HG03045 (cell line): ENCODE results near the gene PIH1D1.

Experiments used
- ATAC-seq: cut with Tn5 transposase; IDR thresholded peaks from one replicate; pipeline ENCODE4 v1.9.1; 2021; ENCODE audit warnings: mild to moderate bottlenecking, moderate library complexity; ENCODE audit not compliant: unreplicated experiment

The PIH1D1 gene

DNA sequence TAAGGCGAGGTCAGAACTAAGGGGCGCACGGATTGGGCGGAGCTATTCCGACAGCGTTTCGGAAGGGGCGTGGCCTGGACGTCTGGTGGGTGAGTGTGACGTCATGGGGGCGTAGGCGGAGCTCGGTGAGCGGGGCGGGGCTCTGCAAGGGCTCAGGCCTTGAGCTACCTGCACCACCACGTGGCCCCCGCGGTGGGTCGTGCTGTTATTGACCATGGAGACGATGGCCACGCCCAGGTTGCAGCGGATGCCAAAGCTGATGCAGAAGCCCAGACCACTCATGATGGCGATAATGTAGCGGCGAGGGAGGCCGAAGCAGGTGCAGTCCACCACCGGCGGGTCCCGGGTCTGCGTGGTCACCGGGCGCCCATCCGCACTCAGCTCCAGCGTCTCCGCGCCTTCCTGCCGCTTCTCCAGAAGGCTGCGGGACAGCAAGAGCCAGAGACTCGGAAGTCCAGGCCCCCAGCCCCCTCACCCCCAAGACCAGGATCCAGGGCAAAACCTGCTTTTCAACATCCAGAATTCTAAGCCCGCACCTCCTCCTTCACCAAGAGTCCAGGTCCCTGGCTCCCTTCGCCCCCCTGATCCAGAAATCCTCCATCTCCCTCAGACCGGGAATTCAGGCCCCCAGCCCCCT is 15.1 kb downstream of the PIH1D1 start:
- ATAC-seq = no peak

DNA sequence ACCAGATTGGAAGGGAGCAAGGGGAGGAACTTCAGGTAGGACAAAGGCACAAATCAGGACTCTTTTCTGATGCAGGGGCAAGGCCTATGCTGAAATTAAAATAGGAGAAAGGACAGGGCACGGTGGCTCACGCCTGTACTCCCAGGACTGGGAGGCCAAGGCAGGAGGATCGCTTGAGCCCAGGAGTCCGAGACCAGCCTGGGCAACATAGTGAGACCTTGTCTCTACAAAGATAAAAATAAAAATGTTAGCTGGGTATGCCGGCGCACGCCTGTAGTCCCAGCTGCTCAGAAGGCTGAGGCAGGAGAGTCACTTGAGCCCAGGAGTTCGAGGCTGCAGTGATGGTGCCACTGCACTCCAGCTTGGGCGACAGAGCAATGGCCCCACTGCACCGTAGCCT is 15.9 kb downstream of the PIH1D1 start:
- no peak for ATAC-seq

DNA sequence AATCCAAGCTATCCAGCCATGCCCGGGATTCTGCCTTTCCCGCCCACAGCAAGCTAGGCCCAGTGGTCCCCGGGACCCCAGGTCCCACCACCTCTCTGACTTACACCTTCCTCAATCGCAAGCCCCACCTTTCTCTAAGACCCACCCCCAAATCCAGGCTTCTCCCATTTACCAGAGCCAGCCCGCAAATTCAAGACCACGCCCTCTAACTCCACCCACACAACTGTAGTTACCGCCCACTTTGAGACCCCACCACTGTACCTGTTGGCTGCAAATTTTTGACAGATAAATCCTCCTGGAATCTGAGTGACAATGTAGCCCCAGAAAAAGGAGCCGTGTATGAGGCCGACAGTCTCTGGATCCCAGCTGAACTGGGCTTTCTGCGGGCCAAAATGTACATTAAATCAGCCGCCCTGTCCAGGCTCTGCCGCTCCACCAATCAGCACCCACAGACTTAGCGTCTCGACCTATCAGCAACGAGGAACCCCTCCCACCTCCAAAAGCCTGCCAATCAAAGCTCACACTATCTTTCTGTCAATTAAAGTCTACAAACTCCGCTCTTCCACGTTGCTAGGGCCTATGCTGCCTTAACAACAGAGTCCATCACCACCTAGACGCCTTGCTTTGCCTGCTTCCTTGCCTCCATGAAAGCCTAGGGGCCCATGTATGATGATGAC is 16.6 kb downstream of the PIH1D1 start:
- no peak for ATAC-seq

DNA sequence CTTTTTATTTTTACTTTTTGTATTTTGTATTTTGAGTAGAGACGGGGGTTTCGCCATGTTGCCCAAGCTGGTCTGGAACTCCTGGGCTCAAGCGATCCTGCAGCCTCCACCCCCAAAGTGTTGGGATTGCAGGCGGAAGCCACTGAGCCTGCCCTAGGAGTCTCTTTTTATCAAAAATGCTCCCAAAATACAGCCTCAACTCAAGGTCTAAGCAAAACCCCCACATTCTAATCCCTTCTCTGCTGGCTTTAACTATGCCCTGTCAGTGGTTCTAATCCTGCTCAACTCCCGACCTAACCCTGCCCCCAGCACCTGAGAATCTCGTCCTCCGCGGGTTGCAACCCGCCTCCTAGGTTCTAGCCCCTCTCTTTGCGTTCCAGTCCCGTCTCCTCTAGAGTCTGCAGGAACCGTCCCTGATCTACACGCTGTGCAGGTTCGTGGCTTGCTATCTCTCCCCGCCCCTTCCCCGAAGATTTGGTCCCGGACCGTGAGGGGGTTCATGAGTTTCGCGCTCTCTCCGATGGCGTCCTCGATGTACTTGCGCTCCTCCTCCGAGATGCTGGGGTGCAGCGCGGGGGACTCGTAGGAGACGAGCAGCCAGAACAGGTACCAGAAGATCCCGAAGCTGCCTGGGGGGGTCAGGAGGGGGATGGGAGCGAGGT is 18.2 kb downstream of the PIH1D1 start:
- no peak for ATAC-seq

DNA sequence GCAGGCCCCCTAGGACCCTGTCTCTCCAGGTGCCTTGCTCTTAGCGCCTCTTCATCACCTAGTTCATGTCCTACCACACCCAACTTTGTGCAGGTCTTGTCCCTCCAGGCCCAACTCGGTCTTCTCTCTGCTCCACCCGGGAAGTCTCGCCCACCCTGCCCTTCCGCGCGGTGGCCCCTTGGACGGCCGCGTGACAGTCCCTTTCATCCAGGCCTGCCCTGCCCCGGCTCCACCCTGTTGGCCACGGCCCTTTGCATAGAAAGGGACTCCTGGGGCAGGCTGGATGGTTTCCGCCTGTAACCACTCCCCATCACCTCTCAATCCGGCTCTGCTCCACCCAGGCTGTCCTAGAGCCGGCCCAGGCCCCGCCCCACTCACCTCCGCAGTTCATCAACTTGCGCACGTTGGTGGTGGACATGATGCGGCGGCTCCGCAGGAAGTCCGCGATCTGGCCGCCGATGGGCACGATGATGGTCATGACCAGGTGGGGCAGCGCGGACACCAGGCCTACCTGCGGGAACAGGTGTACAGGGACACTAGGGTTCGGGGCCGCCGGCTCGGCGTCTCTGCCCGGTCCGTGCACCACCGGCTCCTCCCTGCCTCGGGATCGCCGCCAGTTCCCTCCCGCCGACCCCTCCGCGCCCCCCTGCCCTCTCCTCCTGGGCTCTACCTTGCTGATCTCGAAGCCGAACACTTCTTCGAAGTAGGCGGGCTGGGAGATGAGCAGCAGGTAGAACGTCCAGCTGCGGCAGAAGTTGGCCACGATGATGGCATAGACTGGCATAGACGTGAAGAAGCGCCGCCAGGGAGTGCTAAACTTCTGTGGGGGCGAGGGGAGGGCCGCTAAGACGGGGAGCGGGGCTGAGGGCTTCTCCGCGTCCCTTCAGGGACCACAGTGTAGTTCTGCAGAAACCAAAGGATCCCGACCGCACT is 19.2 kb downstream of the PIH1D1 start:
- ATAC-seq = no peak

DNA sequence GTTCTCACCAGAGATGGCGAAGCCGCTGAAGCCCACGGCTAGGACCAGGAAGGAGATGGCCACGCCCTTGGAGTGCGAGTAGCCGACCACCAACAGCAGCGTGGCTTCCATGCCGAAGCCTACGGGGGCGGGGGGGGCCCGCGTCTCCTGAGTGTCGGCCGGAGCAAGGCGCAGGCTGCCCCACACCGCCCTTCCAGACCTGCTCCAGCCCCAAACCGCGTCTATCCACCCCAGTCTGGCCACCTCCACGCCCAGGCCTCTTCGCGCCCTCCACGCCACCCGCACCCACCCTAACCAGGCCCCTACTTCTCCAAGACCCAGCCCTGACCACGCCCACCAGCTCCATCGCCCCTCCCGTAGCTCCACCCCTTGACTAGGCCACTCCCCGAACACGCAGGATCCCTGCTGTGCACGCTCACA is 20.3 kb downstream of the PIH1D1 start:
- no peak for ATAC-seq

DNA sequence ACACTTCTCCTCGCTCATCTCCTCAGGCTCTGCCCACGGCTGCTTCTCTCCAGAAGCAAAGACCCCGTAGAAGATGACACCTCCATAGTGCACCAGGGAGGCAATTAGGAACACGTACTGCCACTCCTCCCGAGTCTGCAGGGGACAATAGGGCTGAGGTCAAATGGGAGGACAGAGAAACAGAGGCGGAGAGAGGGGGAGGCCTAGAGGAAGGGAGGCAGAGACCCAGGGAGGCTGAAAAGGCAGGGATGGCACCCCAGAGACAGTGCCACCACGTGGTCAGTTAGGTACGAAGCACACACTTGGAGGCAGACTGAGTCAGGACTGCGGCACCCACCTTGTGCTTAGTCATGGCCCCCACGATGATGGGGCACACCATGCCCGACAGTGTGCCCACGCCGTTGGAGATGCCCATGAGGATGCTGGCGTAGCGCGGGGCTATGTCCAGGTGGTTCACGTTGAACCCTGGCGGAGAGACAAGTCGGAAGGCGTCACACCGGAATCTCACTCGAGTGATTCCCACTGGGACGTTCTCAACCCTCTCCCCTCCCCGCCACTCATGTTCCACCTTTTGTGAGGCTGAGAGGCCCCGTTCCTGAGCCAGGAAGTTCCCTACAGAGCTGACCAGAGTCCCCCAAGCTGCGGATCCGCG is 20.8 kb downstream of the PIH1D1 start:
- no peak for ATAC-seq

DNA sequence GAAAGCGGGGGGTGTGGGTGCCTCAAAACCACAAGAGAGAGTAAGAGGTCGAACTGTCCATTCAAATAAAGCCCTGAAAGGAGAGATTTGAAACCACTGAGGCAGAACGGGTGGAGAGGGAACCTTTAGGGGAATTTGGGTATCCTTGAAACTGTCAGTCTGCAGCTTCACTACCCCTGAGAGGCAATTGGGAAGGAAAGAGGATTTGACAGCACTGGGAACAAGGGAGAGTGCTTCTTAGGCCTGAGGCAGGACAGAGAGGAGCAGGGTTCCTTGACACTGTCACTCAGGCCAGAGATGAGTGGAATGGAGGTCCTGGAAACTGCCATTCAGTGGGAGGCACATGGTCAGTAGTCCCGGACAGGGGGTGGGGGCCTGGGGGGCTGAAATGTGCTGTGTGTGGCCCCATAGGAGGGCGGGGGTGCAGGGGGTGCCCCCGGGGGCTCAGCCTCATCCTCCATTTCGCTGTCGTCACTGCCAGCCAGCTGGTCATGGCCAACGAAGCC is 21.4 kb downstream of the PIH1D1 start:
- no peak for ATAC-seq

DNA sequence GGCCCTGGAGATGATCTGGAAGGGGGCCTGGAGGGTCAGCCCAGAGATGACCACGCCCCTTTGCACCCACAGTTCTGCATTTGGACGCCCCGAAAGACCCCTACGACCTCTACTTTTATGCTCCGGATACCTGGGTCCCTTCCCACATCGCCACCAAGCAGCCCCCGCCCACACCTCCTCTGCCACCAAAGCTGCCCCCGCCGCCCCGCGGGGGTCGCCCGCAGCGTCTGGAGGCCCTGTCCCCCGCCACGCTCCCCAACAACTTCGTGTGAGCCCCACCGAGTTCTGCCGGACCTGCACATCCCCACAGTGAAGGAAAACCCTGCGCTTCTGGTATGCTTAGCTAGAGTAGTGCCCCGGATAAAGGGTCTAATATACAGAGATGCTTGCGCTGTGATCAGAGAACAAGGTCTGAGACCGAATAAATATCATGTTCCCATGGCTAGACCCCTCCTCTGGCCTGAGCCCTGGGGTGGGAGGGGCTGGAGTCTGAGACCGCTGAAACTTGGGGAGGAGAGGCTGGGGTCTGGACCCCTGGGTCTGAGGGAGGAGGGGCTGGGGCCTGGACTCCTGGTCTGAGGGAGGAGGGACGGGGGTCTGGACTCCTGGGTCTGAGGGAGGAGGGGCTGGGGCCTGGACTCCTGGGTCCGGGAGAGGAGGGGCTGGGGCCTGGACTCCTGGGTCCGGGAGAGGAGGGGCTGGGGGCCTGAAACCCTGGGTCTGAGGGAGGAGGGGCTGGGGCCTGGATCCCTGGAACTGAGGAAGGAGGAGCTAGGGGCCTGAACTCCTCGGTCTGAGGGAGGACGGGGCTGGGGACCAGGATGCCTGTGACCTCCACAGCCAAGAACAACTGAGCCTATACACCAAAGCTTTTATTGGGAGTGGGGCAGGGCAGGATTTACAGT is 22.8 kb downstream of the PIH1D1 start:
- ATAC-seq = no peak

DNA sequence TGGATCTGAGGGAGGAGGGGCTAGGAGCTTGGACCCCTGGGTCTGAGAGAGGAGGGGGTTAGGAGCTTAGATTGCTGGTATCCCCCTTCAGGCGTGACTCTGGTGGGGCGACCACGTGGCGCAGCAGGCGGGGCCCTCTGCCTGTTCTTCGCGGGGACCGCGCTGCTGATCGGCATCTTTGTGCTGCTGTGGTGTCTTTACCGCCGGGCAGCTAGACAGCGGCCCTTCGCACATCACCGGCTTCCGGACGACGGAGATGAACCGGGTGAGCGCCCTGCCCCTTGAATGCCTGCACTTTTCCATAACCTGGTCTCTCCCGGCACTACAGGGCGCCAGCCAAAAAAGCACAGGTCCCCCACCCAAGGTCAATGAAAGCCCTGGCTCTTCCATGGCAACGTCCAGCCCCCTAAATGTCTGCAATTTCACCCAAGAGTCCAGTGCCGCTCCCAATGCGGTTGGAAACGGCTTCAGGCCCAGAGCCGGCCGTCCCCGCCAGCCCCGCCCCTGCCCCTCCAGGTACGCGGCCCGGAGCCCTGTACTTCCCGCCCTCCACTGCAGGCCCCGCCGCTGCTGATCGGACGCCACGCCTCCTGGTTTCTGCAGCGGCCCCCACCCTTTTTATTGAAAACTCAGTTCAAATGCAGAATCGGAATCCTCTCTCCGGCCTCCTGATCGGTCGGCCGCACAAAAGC is 23.6 kb downstream of the PIH1D1 start:
- ATAC-seq = no peak

DNA sequence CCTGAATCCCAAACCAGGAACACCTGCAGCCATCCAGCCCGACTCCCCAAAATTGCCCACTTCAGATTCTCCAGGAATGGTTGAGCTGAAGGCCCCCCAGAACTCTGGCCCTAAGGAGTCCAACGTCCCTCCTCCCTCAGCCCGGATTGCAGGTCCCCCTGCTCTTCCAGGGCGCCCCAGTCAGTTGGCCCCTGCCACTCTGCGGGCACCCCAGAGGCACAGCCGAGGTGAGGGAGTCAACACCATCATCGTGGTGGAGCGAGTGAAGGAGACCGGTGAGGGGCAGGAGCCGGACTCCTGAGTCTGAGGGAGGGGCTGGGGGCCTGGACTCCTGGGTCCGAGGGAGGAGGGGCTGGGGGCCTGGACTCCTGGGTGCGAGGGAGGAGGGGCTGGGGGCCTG is 24.3 kb downstream of the PIH1D1 start:
- no peak for ATAC-seq

DNA sequence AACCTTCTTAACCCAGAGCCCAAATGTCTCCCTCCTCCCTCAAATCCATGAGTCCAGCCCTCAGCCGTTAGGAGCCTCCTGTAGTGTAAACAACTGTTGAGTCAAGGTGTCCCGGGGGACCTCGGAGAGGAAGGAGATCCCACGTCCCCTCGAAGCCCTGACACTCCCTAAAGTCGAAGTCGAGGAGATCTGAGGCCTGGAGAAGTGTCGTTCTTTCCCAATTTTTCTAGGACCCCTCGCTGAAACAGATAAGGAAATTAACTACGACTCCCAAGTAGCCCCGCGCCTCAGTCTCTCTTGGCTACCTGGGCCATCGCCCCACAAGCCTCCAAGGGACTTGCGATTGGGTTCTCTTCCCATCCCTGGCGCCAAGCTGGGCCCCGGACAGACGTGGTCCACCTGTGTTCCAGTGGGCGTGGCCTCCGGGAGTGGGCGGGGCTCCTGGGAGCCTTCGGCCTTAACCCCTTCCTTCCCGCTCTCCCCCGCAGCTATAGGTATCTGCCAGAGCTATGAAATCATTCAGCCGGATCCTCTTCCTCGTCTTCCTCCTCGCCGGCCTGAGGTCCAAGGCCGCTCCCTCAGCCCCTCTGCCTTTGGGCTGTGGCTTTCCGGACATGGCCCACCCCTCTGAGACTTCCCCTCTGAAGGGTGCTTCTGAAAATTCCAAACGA is 25.6 kb downstream of the PIH1D1 start:
- no peak for ATAC-seq

DNA sequence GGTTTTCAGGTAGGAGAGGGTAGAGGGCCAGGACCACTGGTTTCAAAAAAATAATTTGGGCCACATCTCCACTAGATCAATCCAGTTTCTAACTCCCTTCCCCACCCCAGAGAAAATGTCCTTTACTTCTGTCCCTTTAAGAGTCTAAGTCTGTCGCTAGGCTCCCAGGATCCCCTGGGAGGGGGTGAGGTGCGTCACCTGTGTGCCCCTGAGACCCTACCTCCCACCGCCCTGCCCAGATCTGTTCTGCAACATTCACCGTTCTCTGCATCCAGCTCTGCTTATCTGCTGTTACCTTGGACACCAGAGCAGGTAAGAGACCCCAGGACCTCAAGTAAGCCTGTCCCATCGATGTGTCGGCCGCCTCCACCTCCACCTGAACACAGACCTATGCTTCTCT is 26.4 kb downstream of the PIH1D1 start, which contains the start of gene GFY:
Gene GFY, plus strand, starts transcription at position 211 of the 400 bp plus-strand sequence. CDS start 1,043 bp downstream, outside the sequence.
- no peak for ATAC-seq

DNA sequence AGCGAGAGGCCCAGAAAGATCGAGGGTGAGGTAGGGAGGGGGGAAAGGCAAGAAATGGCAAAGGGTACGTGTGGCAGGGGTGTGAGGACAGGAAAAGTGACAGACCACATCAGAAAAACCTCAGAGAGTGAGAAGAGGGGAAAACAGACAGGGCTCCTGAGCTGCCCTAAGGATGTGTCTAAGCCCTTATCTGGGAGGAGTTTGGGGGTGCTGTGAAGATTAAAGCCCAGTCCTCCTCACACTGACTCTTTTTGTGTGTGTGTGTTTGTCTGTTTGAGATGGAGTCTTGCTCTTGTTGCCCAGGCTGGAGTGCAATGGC is 27.7 kb downstream of the PIH1D1 start:
- ATAC-seq = no peak

DNA sequence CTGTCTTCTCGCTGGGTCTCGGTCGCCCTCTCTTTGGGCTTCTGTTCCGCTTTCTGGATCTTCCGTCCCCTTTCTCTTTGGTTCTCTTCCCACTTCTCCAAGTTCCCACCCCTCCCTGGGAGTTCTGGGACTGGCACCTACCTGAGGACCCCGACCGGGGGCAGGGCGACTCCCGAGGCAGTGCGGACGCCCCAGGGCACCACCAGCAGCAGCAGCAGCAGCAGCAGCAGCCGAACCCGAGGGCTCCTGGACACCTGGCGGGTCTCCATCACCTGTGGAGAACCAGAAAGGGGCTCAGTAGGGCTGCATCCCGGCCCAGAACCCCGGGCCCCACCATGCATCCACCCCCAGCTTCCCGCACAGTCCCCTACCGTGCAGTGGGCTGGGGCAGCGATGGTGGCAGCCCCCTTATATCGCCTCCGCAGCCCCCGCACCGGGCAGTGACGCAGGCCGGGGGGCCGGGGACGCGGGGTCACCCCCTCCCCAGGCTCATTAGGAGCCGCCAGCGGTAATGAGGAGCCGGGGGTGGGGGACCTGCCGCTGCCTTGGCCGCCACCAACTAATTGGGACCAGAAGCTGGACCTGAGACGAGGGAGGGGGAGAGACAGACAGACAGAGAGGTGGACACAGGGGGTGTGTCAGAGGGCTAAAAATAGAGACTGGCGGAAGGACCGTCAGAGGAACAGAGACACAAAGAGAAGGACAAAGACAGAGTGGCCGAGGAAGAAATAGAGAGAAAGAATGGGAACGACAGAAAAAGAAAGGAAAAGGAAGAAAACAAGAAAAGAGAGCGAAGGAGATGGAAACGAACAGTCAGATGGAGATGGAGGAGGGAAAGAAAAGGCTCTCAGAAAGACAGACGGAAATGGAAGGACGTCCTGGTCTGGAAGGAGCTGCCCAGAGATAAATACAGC is 28.3 kb downstream of the PIH1D1 start, which contains the start of gene PTH2:
Gene PTH2, minus strand, starts transcription at position 371 of the 914 bp plus-strand sequence. Its CDS starts 102 bp downstream, at position 269.
- no peak for ATAC-seq

DNA sequence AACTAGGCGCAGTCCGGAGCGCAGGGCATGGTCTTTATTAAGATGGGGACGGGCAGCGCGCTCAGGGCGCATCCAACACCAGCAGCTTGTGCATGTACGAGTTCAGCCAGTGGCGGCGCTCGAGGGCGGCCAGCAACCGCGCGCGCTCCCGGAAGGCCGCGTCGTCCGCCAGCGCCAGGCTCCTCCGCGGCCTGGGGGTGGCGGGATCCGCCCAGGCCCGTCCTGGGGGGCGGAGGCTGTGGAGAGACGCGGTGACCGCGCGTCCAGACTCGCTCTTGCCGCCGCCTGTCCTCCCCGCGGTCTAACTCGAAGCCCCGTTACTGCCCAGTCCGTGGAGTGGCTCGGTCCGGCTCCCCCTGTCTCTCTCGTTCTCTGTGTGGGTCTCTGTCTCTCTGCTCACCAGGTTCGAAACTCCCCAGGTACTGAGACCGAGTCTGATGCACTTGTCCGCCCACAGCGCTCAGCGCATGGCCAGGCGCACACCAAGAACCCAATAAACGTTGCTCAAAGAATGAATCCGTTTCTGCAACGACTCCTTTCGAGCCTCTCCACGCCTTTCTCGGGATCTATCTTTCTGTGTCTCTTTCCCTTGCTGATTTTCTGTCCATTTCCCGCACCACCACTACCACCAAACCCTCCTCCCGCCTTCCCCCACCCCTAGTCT is 29.1 kb downstream of the PIH1D1 start:
- no peak for ATAC-seq

DNA sequence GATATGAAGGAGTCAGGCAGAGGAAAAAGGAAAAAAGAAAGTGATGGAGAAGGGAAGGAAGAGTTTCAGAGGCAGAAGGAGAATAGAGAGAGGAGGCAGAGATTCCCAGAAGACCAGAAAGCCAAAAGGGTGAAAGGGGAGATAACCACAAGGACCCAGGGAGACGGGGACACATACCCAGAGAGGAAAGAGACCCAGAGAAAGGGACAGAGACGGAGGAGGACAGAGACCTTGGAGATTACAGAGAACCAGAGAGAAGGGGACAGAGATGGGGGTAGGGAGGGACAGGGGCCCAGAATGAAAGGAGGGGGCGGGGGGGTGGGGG is 29.8 kb downstream of the PIH1D1 start:
- no peak for ATAC-seq
